Heart left ventricle (tissue), 16 donors: ENCODE measurements around the gene PPCS. TPM values are rescaled to one million over a fixed set of nuclear protein-coding genes. Genes with fewer than 3 reads are reported as not detected.
"Not testable (repeated sequence)": the region's sequence is repeated elsewhere in the genome, so short reads cannot be mapped to it uniquely, and the experiment has no call there.

Source experiments
- ATAC-seq, 4 donors: fragments of 200-7000 bp; cut with Tn5 transposase; one replicate each; pipeline ENCODE4 v1.9.1; 2020 to 2022; ENCODE audit warnings: moderate library complexity in 4 of 4, mild to moderate bottlenecking in 3 of 4, moderate number of reproducible peaks in 1 of 4
- DNase-seq, 5 donors: peaks; one replicate each; pipeline ENCODE4 v3.0.0-alpha.2; 2020
- H3K27ac ChIP-seq, 12 donors: fragments of 200-600 bp; sonication (generic) in 4 of 12; one replicate each; pipeline versions ENCODE4 v1.5.0 to v1.8.0; 2016 to 2022; ENCODE audit warnings: mild to moderate bottlenecking in 2 of 12
- H3K27me3 ChIP-seq, 9 donors: fragments of 200-600 bp; sonication (generic) in 2 of 9; one replicate each; pipeline versions ENCODE4 v1.5.1 to v1.8.0; 2016 to 2022; ENCODE audit warnings: mild to moderate bottlenecking in 3 of 9
- H3K36me3 ChIP-seq, 9 donors: fragments of 200-600 bp; sonication (generic) in 2 of 9; one replicate each; pipeline versions ENCODE4 v1.5.0 to v1.8.0; 2018 to 2022; ENCODE audit warnings: mild to moderate bottlenecking in 2 of 9
- H3K4me1 ChIP-seq, 12 donors: fragments of 200-600 bp; sonication (generic) in 4 of 12; one replicate each; pipeline versions ENCODE4 v1.5.0 to v1.8.0; 2016 to 2022; ENCODE audit warnings: mild to moderate bottlenecking in 3 of 12
- H3K4me3 ChIP-seq, 12 donors: fragments of 200-600 bp; sonication (generic) in 4 of 12; one replicate each; pipeline versions ENCODE4 v1.5.0 to v1.8.0; 2017 to 2022; ENCODE audit warnings: mild to moderate bottlenecking in 9 of 12, moderate library complexity in 4 of 12
- H3K9me3 ChIP-seq, 12 donors: fragments of 200-600 bp; sonication (generic) in 4 of 12; one replicate each; pipeline versions ENCODE4 v1.5.0 to v1.8.0; 2016 to 2022; ENCODE audit warnings: mild to moderate bottlenecking in 1 of 12
- CTCF ChIP-seq, 12 donors: fragments of 200-600 bp; sonication (generic) in 4 of 12; IDR thresholded peaks; one replicate each; pipeline versions ENCODE4 v1.5.0 to v1.8.0; 2018 to 2022; ENCODE audit warnings: antibody characterized with exemption in 12 of 12, mild to moderate bottlenecking in 5 of 12
- POLR2A ChIP-seq, 2 donors: fragments of 450-650 bp; IDR thresholded peaks; one replicate each; pipeline ENCODE4 v1.6.1; 2017; ENCODE audit warnings: antibody characterized with exemption in 2 of 2, mild to moderate bottlenecking in 2 of 2, moderate library complexity in 2 of 2
- WGBS, 4 donors: extraction: QIAGEN DNeasy Blood & Tissue Kit in 2 of 4; methylation state at CpG; one replicate each; pipeline versions ENCODE4 v1.1.5 to v1.1.7; 2013 to 2018; 5-methylcytosine and 5-hydroxymethylcytosine counted together
- intact Hi-C, 10 donors: fragments of 100-400 bp; cut with DNase I; formaldehyde crosslinking; loops; one replicate each; pipeline versions ENCODE4 v1.11.1 to v1.14.2; 2022
- polyA plus RNA-seq, 2 donors: library from polyadenylated mRNA; stranded (reverse); fragments of 200-250 nt; gene quantifications; one replicate each; pipeline ENCODE4 v1.2.3, GENCODE V29; 2013
- total RNA-seq, 9 donors: library from RNA; depleted of rRNA in 2 of 9; stranded (reverse); fragments of >200 nt in 2 of 9; fragmentation: NEBNext Ultra II Directional in 3 of 9; extraction: Animal tissue kit (Norgen Biotek cat#: 25700) in 3 of 9; gene quantifications; one replicate each; pipeline versions ENCODE4 v1.1.0 to v1.2.4, GENCODE V29; 2016 to 2023
- donor health status: ischemic (EF 13 %, LVEDD 7.1; RV severe dilation, severe dysfunction).
- donor health status: healthy with polysubstance abuse.
- donor health status: DM: no; HTN: yes; CAD: no.
- donor health status: DM: no; HTN: no; CAD: no.
- donor health status: ischemic (EF 25% LVEDD 6.9; RV normal size, moderate dysfunction).
- donor health status: ischemic (EF 25% LVEDD 5.7; RV mildly dilated, moderate dysfunction).
- donor health status: healthy.
- donor health status: DM: yes; HTN: yes; CAD: no.
- donor health status: ischemic (EF 35%, LVEDD 5.7; RV mildly dilated, moderate dysfunction).
- donor health status: nonischemic (EF 11% LVEDD 7.7; RV severe dilation, severe dysfunction).
- donor health status: DM: yes; HTN: yes; CAD: no.
- donor health status: PGD.
- donor health status: ischemic (EF 29% LVEDD 5.4; RV normal size, mild dysfunction).
- donor health status: nonischemic (EF 23%, LVEDD 6.1; RV moderate dilation, normal function).

PPCS gene
- total and polyA plus RNA-seq, 11 donors = 34.3 to 50.7 (median 42.4) TPM

GRCh38 chr1:42466030-42466429, 9.7 kb downstream of the PPCS start:
- H3K36me3 ChIP-seq = peaks cover 0 to 5% (median 3%) of the 10 kb centered on the region in 9 donors
- peaks cover 0 to 21% (median 12%) of the 10 kb centered on the region in 12 donors for H3K4me1 ChIP-seq
- DNase-seq (no peak), ATAC-seq (no peak)
- H3K4me3 ChIP-seq = no peak overlapping the region
- no peak overlapping the region for H3K27ac ChIP-seq
- intact Hi-C loops = loop anchor here in 2 of 10 donors (10.0 kb wide), 2 partner anchors 121 to 189 kb away; partner anchors contain the start of gene PPIH (in 1 of the 2)
- no peak for TF ChIP-seq CTCF (IDR thresholded peaks at IDR 0.05)
- TF ChIP-seq POLR2A (IDR thresholded peaks at IDR 0.05) = no peak
- no peaks in the 10 kb centered on the region for H3K9me3 ChIP-seq
- no peaks in the 10 kb centered on the region for H3K27me3 ChIP-seq
- WGBS, 4 donors = 87 to 91% (median 88%) methylated on average over 2 of the region's 2 CpGs

- 95 to 98% (median 96%) methylated on average over 2 of the region's 2 CpGs for WGBS, 4 donors
- intact Hi-C loops = loop anchor here in 2 of 10 donors (10.0 kb wide), 2 partner anchors 125 to 185 kb away; partner anchors contain the start of gene PPIH (in 1 of the 2)
- Histone ChIP-seq H3K4me1 (no peaks in the 10 kb centered on the region), H3K4me3 (no peak overlapping the region), H3K9me3 (no peaks in the 10 kb centered on the region), H3K27ac (no peak overlapping the region), H3K36me3 (peaks cover 0 to 5% (median 0%) of the 10 kb centered on the region in 9 donors), H3K27me3 (no peaks in the 10 kb centered on the region)
- no peak for TF ChIP-seq POLR2A (IDR thresholded peaks at IDR 0.05)
- no peak for TF ChIP-seq CTCF (IDR thresholded peaks at IDR 0.05)
- DNase-seq (no peak), ATAC-seq (no peak)
These were observed 13.4 kb downstream of the PPCS start for GRCh38 chr1:42469727-42470126.

- peaks cover 0 to 18% (median 0%) of the 10 kb centered on the region in 9 donors for H3K36me3 ChIP-seq
- H3K27ac ChIP-seq = no peak overlapping the region
- DNase-seq (no peak), ATAC-seq (no peak)
- WGBS, 4 donors = 90 to 97% (median 92%) methylated on average over 4 of the region's 4 CpGs
- TF ChIP-seq CTCF (IDR thresholded peaks at IDR 0.05) (no peak), POLR2A (IDR thresholded peaks at IDR 0.05) (no peak)
- H3K4me3 ChIP-seq = no peak overlapping the region
- H3K27me3 ChIP-seq = no peaks in the 10 kb centered on the region
- H3K9me3 ChIP-seq = no peaks in the 10 kb centered on the region
- intact Hi-C loops = no loop called here
- peaks cover 0 to 5% (median 0%) of the 10 kb centered on the region in 12 donors for H3K4me1 ChIP-seq
These were observed 20.3 kb downstream of the PPCS start for GRCh38 chr1:42476605-42477004.

- WGBS, 4 donors = 84 to 91% (median 89%) methylated on average over 4 of the region's 4 CpGs
- peak overlapping the region in 1 of 12 donors; percentile 15 for H3K27ac ChIP-seq
- peaks cover 0 to 22% (median 0%) of the 10 kb centered on the region in 9 donors for H3K36me3 ChIP-seq
- DNase-seq, H3K9me3 ChIP-seq, H3K27me3 ChIP-seq, H3K4me1 ChIP-seq, H3K4me3 ChIP-seq, ATAC-seq, intact Hi-C loops: not testable (repeated sequence)
These were observed 21.0 kb downstream of the PPCS start for GRCh38 chr1:42477354-42477753.

- Histone ChIP-seq H3K4me3 (no peak overlapping the region), H3K9me3 (no peaks in the 10 kb centered on the region), H3K36me3 (peaks cover 0 to 26% (median 0%) of the 10 kb centered on the region in 9 donors), H3K27ac (peak overlapping the region in 1 of 12 donors; percentile 15), H3K4me1 (peaks cover 0 to 5% (median 0%) of the 10 kb centered on the region in 12 donors), H3K27me3 (no peaks in the 10 kb centered on the region)
- DNase-seq = no peak
- peak in 2 of 4 donors; percentile 58 to 80 for ATAC-seq
- 42 to 58% (median 57%) methylated on average over 3 of the region's 3 CpGs for WGBS, 4 donors
- TF ChIP-seq CTCF (IDR thresholded peaks at IDR 0.05) (no peak), POLR2A (IDR thresholded peaks at IDR 0.05) (no peak)
- intact Hi-C loops = no loop called here
These were observed 21.4 kb downstream of the PPCS start for GRCh38 chr1:42477775-42478174.
